AG09319 (cell line): ENCODE measurements around the gene NEUROD1.

Experiments used
- DNase-seq: peaks from one replicate; pipeline ENCODE4 v3.0.0-alpha.2; 2010; ENCODE audit warnings: low read depth; ENCODE audit errors: extremely low read depth
- CTCF ChIP-seq: IDR thresholded peaks from 2 replicates; pipeline ENCODE4 v1.5.1; 2011; ENCODE audit warnings: low read depth, mild to moderate bottlenecking, inconsistent platforms, low read length, moderate library complexity

Gene NEUROD1

GRCh38 chr2:181662287-181662686 is 18.0 kb downstream of the NEUROD1 start:
- no peak for DNase-seq
- TF ChIP-seq CTCF: no peak

GRCh38 chr2:181660181-181660580 is 20.1 kb downstream of the NEUROD1 start:
- no peak for DNase-seq
- TF ChIP-seq CTCF: no peak

- no peak for DNase-seq
- no peak for TF ChIP-seq CTCF
Observed at GRCh38 chr2:181658444-181658843, 21.9 kb downstream of the NEUROD1 start.

- no peak for TF ChIP-seq CTCF
- no peak for DNase-seq
Observed at GRCh38 chr2:181657379-181657778, 22.9 kb downstream of the NEUROD1 start.

GRCh38 chr2:181656450-181657291 is 23.6 kb downstream of the NEUROD1 start, which contains the start of gene CERKL:
TSS of gene CERKL (minus strand) at chr2:181657105. CDS start at chr2:181657006, 99 bp downstream.
- no peak for DNase-seq
- TF ChIP-seq CTCF: no peak

- DNase-seq: no peak
- TF ChIP-seq CTCF: no peak
Observed at GRCh38 chr2:181655519-181655918, 24.8 kb downstream of the NEUROD1 start.

GRCh38 chr2:181649436-181649979 is 30.8 kb downstream of the NEUROD1 start:
- no peak for DNase-seq
- no peak for TF ChIP-seq CTCF
